GM19467 (cell line): ENCODE data around the gene DYNC1H1.

Experiments
- ATAC-seq: cut with Tn5 transposase; IDR thresholded peaks from one replicate; pipeline ENCODE4 v1.9.1; 2021; ENCODE audit warnings: mild to moderate bottlenecking, moderate library complexity; ENCODE audit not compliant: unreplicated experiment

Gene DYNC1H1

DNA sequence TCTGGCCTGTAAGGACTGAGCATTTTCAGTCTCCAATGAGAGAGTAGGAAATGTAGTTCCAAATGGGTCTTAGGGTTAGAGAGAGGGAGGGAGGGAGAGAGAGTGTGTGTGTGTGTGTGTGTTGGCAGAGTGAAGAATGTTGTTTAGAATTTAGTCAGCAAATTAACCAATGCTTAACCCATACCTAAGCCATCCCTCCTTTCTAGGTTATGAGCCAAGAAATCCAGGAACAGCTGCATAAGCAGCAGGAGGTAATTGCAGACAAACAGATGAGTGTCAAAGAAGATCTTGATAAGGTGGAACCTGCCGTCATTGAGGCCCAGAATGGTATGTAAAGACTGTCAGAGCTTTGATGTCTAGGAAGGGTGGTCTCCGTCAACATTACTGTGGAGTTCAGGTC lies 65.6 kb downstream of the DYNC1H1 start:
- no peak for ATAC-seq

DNA sequence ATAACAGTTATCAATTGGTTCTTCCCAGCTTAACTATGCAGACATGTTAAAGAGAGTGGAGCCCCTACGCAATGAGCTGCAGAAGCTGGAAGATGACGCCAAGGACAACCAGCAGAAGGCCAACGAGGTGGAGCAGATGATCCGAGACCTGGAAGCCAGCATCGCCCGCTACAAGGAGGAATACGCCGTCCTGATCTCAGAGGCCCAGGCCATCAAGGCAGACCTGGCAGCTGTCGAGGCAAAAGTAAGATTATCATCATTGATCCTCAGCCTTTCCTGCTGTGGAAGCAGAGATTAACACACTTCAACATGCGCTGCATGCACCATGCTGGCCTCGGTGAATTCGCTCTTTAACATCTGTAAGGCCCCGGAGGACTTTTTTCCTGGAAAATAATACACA lies 68.9 kb downstream of the DYNC1H1 start:
- no peak for ATAC-seq

DNA sequence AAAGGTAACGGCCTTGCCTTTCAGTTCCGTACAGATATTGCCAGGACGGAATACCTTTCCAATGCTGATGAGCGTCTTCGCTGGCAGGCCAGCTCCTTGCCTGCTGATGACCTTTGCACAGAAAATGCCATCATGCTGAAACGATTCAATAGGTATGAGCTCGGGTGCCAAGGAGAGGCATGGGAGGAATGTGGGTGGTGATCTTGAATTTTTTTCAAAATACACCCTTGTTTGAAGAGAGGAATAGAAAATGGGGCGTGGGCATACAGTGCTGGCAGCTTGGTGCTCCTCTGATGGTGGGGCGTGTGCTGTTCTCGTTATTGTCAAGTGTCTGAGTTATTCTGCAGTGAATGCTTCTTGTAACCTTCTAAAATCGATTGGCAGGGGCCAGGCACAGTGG lies 69.9 kb downstream of the DYNC1H1 start:
- no peak for ATAC-seq

DNA sequence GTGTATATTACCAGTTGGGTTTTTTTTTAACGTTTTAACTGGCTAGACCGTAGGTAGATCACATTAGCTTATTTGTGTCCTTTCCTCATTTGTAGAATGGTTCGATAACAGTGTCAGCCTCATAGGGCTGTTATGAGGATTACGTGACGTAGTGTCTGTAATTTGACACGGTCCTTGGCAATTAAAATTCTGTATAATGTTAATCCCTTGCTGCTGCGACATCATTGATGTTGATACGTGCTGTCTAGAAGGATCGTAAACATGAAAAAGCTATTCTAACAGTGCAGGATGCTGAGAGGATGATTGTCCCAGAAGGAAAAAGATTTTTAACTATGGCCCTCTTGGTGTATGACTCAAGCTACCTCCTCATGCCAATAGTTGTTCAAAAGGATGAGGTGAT lies 71.5 kb downstream of the DYNC1H1 start:
- no peak for ATAC-seq

DNA sequence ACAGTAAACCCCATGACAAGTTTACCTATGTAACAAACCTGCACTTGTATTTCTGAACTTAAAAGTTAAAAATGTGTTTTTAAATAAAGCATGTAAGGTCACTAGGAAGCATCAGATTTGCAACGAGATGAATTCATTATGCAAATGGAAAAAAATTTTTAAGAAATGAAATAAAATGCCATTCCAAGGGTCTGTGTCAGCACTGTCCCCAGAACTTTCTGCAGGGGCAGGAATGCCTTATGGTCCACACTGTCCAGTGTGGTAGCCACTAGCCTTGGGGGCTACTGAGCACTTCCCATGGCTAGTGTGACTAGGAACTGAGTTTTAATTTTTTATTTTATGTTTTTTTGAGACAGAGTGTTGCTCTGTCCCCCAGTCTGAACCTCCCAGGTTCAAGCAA lies 73.3 kb downstream of the DYNC1H1 start:
- no peak for ATAC-seq

- ATAC-seq = no peak
These were observed 74.8 kb downstream of the DYNC1H1 start for GRCh38 chr14:102039157-102039556.

DNA sequence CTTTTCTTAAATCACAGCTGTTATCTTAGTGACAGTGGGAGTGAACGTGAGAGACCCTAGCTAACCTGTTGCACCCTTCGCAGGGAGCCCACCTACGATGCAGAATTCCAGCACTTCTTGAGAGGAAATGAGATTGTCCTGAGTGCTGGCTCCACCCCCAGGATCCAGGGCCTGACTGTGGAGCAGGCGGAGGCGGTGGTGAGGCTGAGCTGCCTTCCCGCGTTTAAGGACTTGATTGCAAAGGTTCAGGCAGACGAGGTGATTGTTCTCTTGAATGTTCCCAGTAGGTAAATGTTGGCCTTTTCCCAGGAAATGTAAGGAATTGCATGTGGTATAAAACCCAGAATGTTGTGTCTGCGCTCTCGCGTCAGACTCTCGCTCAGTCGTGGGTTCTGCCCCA lies 75.8 kb downstream of the DYNC1H1 start:
- ATAC-seq = no peak

GRCh38 chr14:102042699-102043098 lies 78.3 kb downstream of the DYNC1H1 start:
- ATAC-seq = no peak

- no peak for ATAC-seq
These were observed 79.1 kb downstream of the DYNC1H1 start for GRCh38 chr14:102043251-102044025.

DNA sequence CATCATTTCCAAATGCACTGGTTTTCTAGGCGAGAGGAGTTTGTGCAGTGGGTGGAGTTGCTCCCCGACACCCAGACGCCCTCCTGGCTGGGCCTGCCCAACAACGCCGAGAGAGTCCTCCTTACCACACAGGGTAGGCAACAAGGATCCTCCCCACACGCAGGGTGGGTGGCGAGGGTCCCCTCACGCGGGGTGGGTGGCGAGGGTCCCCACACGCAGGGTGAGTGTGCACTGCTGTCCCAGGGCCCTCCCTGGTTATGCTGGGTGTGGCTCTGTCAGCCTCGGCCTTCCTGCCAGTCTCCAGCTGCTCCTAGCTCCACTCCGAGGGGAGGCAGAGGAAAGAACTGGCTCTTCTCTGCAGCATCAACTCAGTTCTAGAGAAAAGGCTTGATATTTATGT lies 80.2 kb downstream of the DYNC1H1 start:
- no peak for ATAC-seq

GRCh38 chr14:102046337-102047278 lies 82.2 kb downstream of the DYNC1H1 start:
- no peak for ATAC-seq

GRCh38 chr14:102047808-102048540 lies 83.6 kb downstream of the DYNC1H1 start:
- ATAC-seq = no peak

- ATAC-seq = no peak
These were observed 85.1 kb downstream of the DYNC1H1 start for GRCh38 chr14:102049258-102050025.

DNA sequence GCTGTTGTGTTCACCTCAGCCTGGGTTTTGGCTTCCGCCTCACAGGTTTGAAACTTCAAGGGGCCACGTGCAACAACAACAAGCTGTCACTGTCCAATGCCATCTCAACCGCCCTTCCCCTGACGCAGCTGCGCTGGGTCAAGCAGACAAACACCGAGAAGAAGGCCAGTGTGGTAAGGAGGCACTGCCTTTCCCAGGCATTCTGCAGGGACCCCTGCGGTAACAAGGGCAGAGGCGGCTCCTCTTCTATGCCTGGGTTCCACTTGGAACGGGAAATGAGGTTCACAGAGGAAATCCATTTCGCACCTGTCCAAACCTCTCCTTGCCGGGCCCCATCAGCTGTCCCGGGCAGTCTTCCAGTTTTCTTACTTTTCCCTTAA lies 85.6 kb downstream of the DYNC1H1 start:
- no peak for ATAC-seq

- no peak for ATAC-seq
These were observed 86.3 kb downstream of the DYNC1H1 start for GRCh38 chr14:102050625-102051024.

DNA sequence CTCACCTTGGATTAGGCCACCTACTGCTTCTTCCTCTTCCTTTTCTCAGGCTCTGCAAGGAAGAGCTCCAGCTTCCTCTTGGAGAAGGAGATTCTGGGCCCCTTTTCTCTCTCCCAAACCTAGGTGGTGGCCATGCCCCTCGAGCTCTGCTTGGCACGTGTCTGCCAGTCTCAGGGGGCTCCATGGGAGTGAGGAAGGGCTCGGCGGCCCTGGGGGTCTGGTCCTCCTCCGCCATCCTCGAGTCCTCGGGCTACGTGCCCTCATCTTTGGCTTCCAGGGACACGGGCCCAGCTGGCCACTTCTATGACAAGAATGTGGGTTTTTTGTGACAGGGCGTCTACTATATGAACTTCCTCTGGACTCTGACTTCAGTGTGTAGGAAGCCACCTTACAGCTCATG lies 88.1 kb downstream of the DYNC1H1 start:
- no peak for ATAC-seq

- ATAC-seq = no peak
These were observed 91.0 kb downstream of the DYNC1H1 start for GRCh38 chr14:102055181-102055901.

DNA sequence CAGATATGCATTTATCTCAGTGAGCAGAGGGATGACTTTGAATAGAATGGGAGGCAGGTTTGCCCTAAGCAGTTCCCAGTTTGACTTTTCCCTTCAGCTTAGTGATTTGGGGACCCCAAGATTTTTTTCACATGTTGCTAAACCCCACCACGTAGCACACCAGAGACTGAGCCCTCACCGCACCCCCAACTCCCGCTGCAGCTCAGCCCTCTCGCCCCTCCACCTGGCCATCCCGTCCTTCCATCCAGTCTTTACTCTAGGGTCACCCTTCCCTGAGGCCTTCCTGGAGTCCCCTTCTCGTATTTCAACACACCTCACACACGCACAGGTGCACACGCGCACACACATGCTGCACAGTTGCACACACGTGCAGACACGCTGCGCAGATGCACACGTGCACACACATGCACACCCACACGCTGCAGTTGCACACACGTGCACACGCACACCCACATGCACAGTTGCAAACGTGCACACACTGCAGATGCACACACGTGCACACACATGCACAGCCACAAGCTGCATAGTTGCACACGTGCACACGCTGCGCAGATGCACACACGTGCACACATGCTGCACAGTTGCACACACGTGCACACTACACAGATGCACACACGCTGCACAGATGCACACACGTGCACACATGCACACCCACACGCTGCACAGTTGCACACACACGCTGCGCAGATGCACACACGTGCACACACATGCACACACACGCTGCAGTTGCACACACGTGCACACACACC lies 92.5 kb downstream of the DYNC1H1 start:
- ATAC-seq = no peak

GRCh38 chr14:102057480-102058114 lies 93.2 kb downstream of the DYNC1H1 start:
- no peak for ATAC-seq
